A549 (cell line): Measurements from ENCODE around the gene DNASE1L2. TPM values are rescaled to one million over a fixed set of nuclear protein-coding genes. Genes with fewer than 3 reads are reported as not detected.

Source experiments
- ATAC-seq, 2 experiments: fragments of 200-7000 bp in 1 of 2; fragments of >200 bp in 1 of 2; cut with Nextera tagmentation in 1 of 2; cut with Tn5 transposase in 1 of 2; 3 replicates each; pipeline versions ENCODE4 v1.8.0 to v1.9.1; 2018 to 2020; ENCODE audit warnings: mild to moderate bottlenecking in 1 of 2, moderate library complexity in 1 of 2
- CTCF ChIA-PET: fragments of 300-600 bp; sonication (Branson Sonifier 250); formaldehyde crosslinking; extraction: SDS; loops from one replicate; lab custom pipeline; 2021; ENCODE audit warnings: antibody characterized with exemption, inconsistent platforms; lab: Yijun Ruan, JAX
- POLR2A ChIA-PET: fragments of 350-600 bp; formaldehyde crosslinking; extraction: SDS; loops from one replicate; lab custom pipeline; 2021; ENCODE audit warnings: antibody characterized with exemption, inconsistent platforms; lab: Yijun Ruan, JAX
- DNase-seq, 2 experiments: peaks; one replicate each; pipeline versions ENCODE4 v3.0.0 to v3.0.0-alpha.2; 2011 to 2016; ENCODE audit warnings: low read depth in 1 of 2, low spot score in 1 of 2
- FAIRE-seq: peaks from 2 replicates; lab custom pipeline; 2011; peaks lifted over from hg19 to GRCh38; lab: Jason Lieb, UNC
- H3K27ac ChIP-seq, 2 experiments: fragments of >200 bp; sonication (Bioruptor Twin); formaldehyde crosslinking; 3 replicates each; pipeline ENCODE4 v1.5.1; 2016 to 2017
- H3K4me1 ChIP-seq: fragments of >200 bp; sonication (Bioruptor Twin); formaldehyde crosslinking; 3 replicates; pipeline ENCODE4 v1.6.1; 2016
- H3K4me2 ChIP-seq: fragments of >200 bp; sonication (Bioruptor Twin); formaldehyde crosslinking; 3 replicates; pipeline ENCODE4 v1.6.1; 2016
- H3K4me3 ChIP-seq: fragments of >200 bp; sonication (Bioruptor Twin); formaldehyde crosslinking; 3 replicates; pipeline ENCODE4 v1.5.1; 2016
- H3K9me3 ChIP-seq: fragments of >200 bp; sonication (Bioruptor Twin); formaldehyde crosslinking; 3 replicates; pipeline ENCODE4 v1.6.1; 2016
- BCL3 ChIP-seq: fragments of >200 bp; sonication (Bioruptor Twin); formaldehyde crosslinking; IDR thresholded peaks from 3 replicates; pipeline ENCODE4 v1.6.1; 2016
- CTCF ChIP-seq: fragments of >200 bp; sonication (Bioruptor Twin); formaldehyde crosslinking; IDR thresholded peaks from 3 replicates; pipeline ENCODE4 v1.5.1; 2016
- EHMT2 ChIP-seq: fragments of 200-600 bp; sonication (generic); IDR thresholded peaks from 2 replicates; pipeline ENCODE4 v1.6.1; 2016; ENCODE audit warnings: antibody characterized with exemption, low read depth, mild to moderate bottlenecking, moderate library complexity
- EP300 ChIP-seq, 2 experiments: fragments of >200 bp; sonication (Bioruptor Twin); formaldehyde crosslinking; IDR thresholded peaks; 2 replicates in 1 of 2; 3 replicates in 1 of 2; pipeline ENCODE4 v1.6.1; 2016 to 2017
- ESRRA ChIP-seq: fragments of 150-350 bp; IDR thresholded peaks from 2 replicates; pipeline ENCODE4 v1.6.1; 2014; ENCODE audit warnings: mild to moderate bottlenecking, low read length, borderline replicate concordance
- FOXS1 ChIP-seq: fragments of 250-450 bp; sonication (Bioruptor Pico); IDR thresholded peaks from 2 replicates; pipeline ENCODE4 v1.5.0; 2020; ENCODE audit warnings: mild to moderate bottlenecking, moderate library complexity
- GATA3 ChIP-seq: IDR thresholded peaks from 2 replicates; pipeline ENCODE4 v1.6.1; 2012; ENCODE audit warnings: borderline replicate concordance
- HES2 ChIP-seq: fragments of >200 bp; sonication (Bioruptor Twin); formaldehyde crosslinking; IDR thresholded peaks from 2 replicates; pipeline ENCODE4 v1.6.1; 2016
- HEYL ChIP-seq: fragments of 250-450 bp; sonication (Bioruptor Pico); IDR thresholded peaks from 2 replicates; pipeline ENCODE4 v1.8.0; 2021; ENCODE audit warnings: mild to moderate bottlenecking, moderate library complexity
- HMGXB4 ChIP-seq: fragments of 250-450 bp; sonication (Bioruptor Pico); IDR thresholded peaks from 2 replicates; pipeline ENCODE4 v1.5.0; 2021; ENCODE audit warnings: mild to moderate bottlenecking, moderate library complexity, borderline replicate concordance
- KDM1A ChIP-seq: fragments of 200-600 bp; sonication (generic); IDR thresholded peaks from 2 replicates; pipeline ENCODE4 v1.6.1; 2016; ENCODE audit warnings: low read depth, mild to moderate bottlenecking
- KDM5A ChIP-seq: fragments of 200-600 bp; sonication (generic); IDR thresholded peaks from 2 replicates; pipeline ENCODE4 v1.6.1; 2016; ENCODE audit warnings: antibody characterized with exemption, mild to moderate bottlenecking
- MAFK ChIP-seq: fragments of 450-650 bp; IDR thresholded peaks from 2 replicates; pipeline ENCODE4 v1.6.1; 2014; ENCODE audit not compliant: partially characterized antibody
- MAZ ChIP-seq: fragments of 150-350 bp; IDR thresholded peaks from 2 replicates; pipeline ENCODE4 v1.6.1; 2014; ENCODE audit warnings: antibody characterized with exemption, low read depth, low read length, borderline replicate concordance
- NPAS2 ChIP-seq: fragments of 250-450 bp; sonication (Bioruptor Pico); IDR thresholded peaks from 2 replicates; pipeline ENCODE4 v1.8.0; 2022; ENCODE audit warnings: mild to moderate bottlenecking, moderate library complexity, borderline replicate concordance
- PHF8 ChIP-seq: fragments of 200-600 bp; sonication (generic); IDR thresholded peaks from 2 replicates; pipeline ENCODE4 v1.6.1; 2016; ENCODE audit warnings: low read depth, mild to moderate bottlenecking, antibody characterized with exemption, moderate library complexity, borderline replicate concordance
- POLR2A ChIP-seq: IDR thresholded peaks from 2 replicates; pipeline ENCODE4 v1.6.1; 2012; ENCODE audit warnings: mild to moderate bottlenecking, low read length
- RNF2 ChIP-seq: fragments of 200-600 bp; sonication (generic); IDR thresholded peaks from 2 replicates; pipeline ENCODE4 v1.6.1; 2016; ENCODE audit warnings: low read depth, mild to moderate bottlenecking, antibody characterized with exemption, moderate library complexity, borderline replicate concordance
- SMC3 ChIP-seq: fragments of >200 bp; sonication (Bioruptor Twin); formaldehyde crosslinking; IDR thresholded peaks from 3 replicates; pipeline ENCODE4 v1.6.1; 2018; ENCODE audit warnings: inconsistent platforms
- SREBF2 ChIP-seq: fragments of 450-650 bp; IDR thresholded peaks from 2 replicates; pipeline ENCODE4 v1.6.1; 2014; ENCODE audit warnings: mild to moderate bottlenecking, moderate library complexity
- TP53 ChIP-seq: fragments of 250-450 bp; sonication (Bioruptor Pico); IDR thresholded peaks from 2 replicates; pipeline ENCODE4 v1.5.0; 2021; ENCODE audit warnings: mild to moderate bottlenecking, moderate library complexity
- WGBS: methylation state at CpG from one replicate; pipeline ENCODE4 v1.1.6; 2017; ENCODE audit errors: missing lambda C conversion rate; 5-methylcytosine and 5-hydroxymethylcytosine counted together
- polyA plus RNA-seq, 4 experiments: library from polyadenylated mRNA; depleted of rRNA in 3 of 4; stranded (reverse); fragments of >200 nt; fragmentation: RNase III in 1 of 4; extraction: RNeasy Plus Mini Kit Qiagen cat#74134 plus additional on column Dnase treatment in 1 of 4; gene quantifications; 2 replicates in 3 of 4; 3 replicates in 1 of 4; pipeline ENCODE4 v1.2.3, GENCODE V29; 2011 to 2017

Gene DNASE1L2
- polyA plus RNA-seq, 2 of the 4 experiments (the other 2 are of a cell fraction) = 0.36 to 1.2 TPM

GRCh38 chr16:2284001-2284770 lies 47.9 kb downstream of the DNASE1L2 start (continued):
- TF ChIP-seq CTCF (no peak), FOXS1 (no peak)

GRCh38 chr16:2284797-2285576 lies 48.7 kb downstream of the DNASE1L2 start:
- Histone ChIP-seq H3K27ac (no peak overlapping the region), H3K4me2 (no peak overlapping the region), H3K4me1 (no peaks in the 10 kb centered on the region)
- no peak for DNase-seq
- TF ChIP-seq KDM1A = no peak
- TF ChIP-seq TP53 = no peak
- no peak for TF ChIP-seq BCL3
- TF ChIP-seq SREBF2 = no peak
- TF ChIP-seq MAFK = no peak
- TF ChIP-seq MAZ = no peak
- no peak for TF ChIP-seq RNF2
- TF ChIP-seq HMGXB4 (CRISPR knock-in tag) = no peak
- no peak for TF ChIP-seq ESRRA
- TF ChIP-seq HES2 = no peak
- no peak for TF ChIP-seq EP300 (IDR thresholded peaks at IDR 0.05)
- TF ChIP-seq POLR2A = no peak
- TF ChIP-seq, all 56 proteins: peak for 0
- CTCF ChIA-PET = no interaction called here
- Histone ChIP-seq H3K9me3 (no peaks in the 10 kb centered on the region), H3K4me3 (no peak overlapping the region)
- FAIRE-seq = no peak
- WGBS = 92% methylated on average over 35 of the region's 35 CpGs
- POLR2A ChIA-PET = no interaction called here
- no peak for ATAC-seq

GRCh38 chr16:2285731-2286191 lies 49.5 kb downstream of the DNASE1L2 start:
- Histone ChIP-seq H3K4me1 (no peaks in the 10 kb centered on the region), H3K27ac (no peak overlapping the region), H3K4me2 (no peak overlapping the region), H3K4me3 (no peak overlapping the region), H3K9me3 (no peaks in the 10 kb centered on the region)
- DNase-seq (no peak), FAIRE-seq (no peak), ATAC-seq (no peak)
- CTCF ChIA-PET = no interaction called here
- WGBS = 86% methylated on average over 11 of the region's 13 CpGs
- TF ChIP-seq EHMT2 (no peak), GATA3 (no peak), HEYL (CRISPR knock-in tag) (no peak), KDM5A (no peak), RNF2 (no peak), SMC3 (no peak), NPAS2 (CRISPR knock-in tag) (no peak), PHF8 (no peak)
- POLR2A ChIA-PET = no interaction called here
